Bladder microvascular endothelial cell (primary cell): ENCODE results near the gene SLA2. TPM values are rescaled to one million over a fixed set of nuclear protein-coding genes. Genes with fewer than 3 reads are reported as not detected.

Experiments
- total RNA-seq: library from RNA; depleted of rRNA; stranded (reverse); fragments of >200 nt; gene quantifications from 2 replicates; pipeline ENCODE4 v1.2.3, GENCODE V29; 2014

Gene SLA2
- total RNA-seq, result not detected in 2 replicates

DNA sequence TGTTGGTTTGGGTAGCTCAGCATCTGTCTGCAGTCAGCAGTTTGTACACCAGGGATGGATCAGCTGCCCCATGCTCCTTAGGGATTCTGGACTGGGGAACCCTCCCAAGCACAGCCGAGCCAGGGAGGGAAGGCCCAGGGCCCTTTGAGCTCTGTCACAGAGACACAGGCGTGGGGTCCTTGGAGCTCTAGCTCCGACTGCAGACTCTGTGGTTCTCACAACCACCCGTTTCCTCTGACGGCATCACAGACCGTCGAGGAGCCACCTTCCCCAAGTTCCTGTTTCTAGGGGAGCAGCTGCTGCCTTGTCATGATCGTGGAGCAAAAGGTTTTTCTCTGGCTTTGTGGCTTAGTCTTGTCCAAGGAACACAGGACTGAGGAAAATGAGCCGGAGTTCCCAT, at the start of gene SLA2:
TSS of gene SLA2 (minus strand) at position 199 of the 400 bp plus-strand sequence. CDS start 4,861 bp downstream, outside the sequence.

DNA sequence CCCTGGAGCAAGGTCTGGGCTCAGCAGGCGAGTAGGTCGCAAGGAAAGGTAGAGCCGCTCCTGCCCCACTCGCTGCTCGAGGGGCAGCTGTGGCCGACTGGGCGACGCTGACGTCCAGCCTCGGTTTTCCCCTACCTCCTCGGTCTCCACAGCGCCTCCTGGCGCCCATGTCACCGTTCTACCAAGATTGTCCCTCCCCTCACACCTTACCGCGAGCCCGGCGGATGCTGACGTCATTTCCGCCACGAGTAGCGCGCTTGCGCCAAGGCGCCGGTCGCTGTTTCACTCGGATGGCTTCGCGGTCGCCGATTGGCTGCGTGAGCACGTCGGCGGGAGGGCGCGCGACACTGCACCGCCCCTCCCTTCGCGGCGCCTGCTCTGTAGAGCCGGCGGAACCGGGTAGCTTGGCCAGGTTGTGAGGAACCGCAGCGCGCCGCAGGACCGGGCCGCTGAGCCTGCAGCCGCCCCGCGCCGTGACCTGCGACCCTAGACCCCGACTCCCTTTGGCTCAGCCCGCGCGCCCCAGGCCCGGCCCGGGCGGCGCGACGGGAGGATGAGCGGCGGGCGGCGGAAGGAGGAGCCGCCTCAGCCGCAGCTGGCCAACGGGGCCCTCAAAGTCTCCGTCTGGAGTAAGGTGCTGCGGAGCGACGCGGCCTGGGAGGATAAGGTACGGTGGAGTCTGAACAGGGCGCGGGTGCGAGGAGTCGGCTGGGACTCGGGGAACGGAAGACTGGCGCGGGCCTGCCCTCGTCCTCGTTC, 40.4 kb downstream of the SLA2 start, which contains the start of gene RAB5IF:
TSS of gene RAB5IF (plus strand) at position 381 of the 759 bp plus-strand sequence. CDS start at position 554, 173 bp downstream.

DNA sequence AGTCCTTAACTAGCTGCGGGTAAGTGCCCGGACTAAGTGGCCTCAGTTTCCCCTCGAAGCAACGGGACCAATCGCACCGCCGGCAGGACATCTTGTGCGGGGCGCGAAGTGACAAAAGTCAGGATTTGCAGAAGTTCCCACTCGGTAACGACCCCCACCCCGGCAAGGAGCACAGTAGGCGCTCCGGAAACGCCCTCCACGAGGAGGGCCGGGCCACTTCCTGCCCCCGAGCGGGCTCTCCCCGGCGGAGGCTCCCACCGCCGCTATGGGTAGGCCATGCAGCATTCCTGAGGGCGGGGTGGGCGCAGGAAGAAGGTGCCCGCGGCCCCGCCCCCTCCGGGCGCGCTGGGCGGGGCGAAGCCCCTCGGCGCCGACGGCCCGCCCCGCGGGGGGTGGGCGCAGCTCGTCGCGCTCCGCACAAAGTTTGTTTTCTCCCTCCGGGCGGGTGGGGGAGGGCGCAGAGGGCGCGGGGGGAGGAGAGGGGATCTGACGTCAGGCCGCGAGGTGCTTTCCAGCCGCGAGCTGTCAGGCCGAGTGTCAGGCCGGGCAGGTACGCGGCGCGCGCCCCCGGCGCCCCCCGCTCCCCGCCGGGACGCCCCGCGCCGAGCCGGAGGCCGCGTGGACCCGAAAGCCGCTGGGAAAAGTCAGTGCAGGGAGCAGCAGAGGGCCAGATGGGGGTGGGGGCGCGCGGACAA, 72.7 kb downstream of the SLA2 start, which contains the start of gene TGIF2:
TSS of gene TGIF2 (plus strand) at position 495 of the 695 bp plus-strand sequence. CDS start 5,178 bp downstream, outside the sequence.

Other genes starting within 250 kb of the SLA2 start
- 3.2 and 4.3 TPM in 2 replicates for gene MYL9, start 104.7 kb downstream of the SLA2 start, total RNA-seq
- gene TGIF2, start 72.6 kb downstream of the SLA2 start, total RNA-seq, result 11.5 and 20.1 TPM in 2 replicates
- 59.6 and 77.4 TPM in 2 replicates for gene RAB5IF, start 40.4 kb downstream of the SLA2 start, total RNA-seq
- gene NDRG3, start 99.9 kb upstream of the SLA2 start, total RNA-seq, result 16.2 and 20.3 TPM in 2 replicates
- 21.0 and 22.8 TPM in 2 replicates for gene DSN1, start 127.6 kb upstream of the SLA2 start, total RNA-seq
- gene TLDC2, start 229.9 kb upstream of the SLA2 start, total RNA-seq, result 0.13 TPM in 1 of 2 replicates, not detected in the other